Gastrocnemius medialis (tissue), 4 donors: ENCODE results near the gene ATG5. TPM values are rescaled to one million over a fixed set of nuclear protein-coding genes. Genes with fewer than 3 reads are reported as not detected.
"Not testable (repeated sequence)": the region's sequence is repeated elsewhere in the genome, so short reads cannot be mapped to it uniquely, and the experiment has no call there.

Experiments used
- ATAC-seq, 2 donors: fragments of 150-250 bp; one replicate each; pipeline ENCODE4 v1.9.1; 2016
- DNase-seq, 2 donors: peaks; one replicate each; pipeline ENCODE4 v3.0.0-alpha.2; 2019
- H3K27ac ChIP-seq, 4 donors: fragments of 200-600 bp; sonication (generic); 1 replicate in 1 of 4; 2 replicates in 3 of 4; pipeline ENCODE4 v1.5.1; 2016 to 2018; ENCODE audit warnings: mild to moderate bottlenecking in 2 of 4, moderate library complexity in 1 of 4
- H3K27me3 ChIP-seq, 3 donors: fragments of 200-600 bp; sonication (generic) in 2 of 3; 1 replicate in 1 of 3; 2 replicates in 2 of 3; pipeline versions ENCODE4 v1.5.1 to v1.6.0; 2016 to 2019; ENCODE audit warnings: mild to moderate bottlenecking in 1 of 3, moderate library complexity in 1 of 3
- H3K36me3 ChIP-seq, 2 donors: fragments of 200-600 bp; sonication (generic) in 1 of 2; one replicate each; pipeline ENCODE4 v1.5.1; 2017 to 2018
- H3K4me1 ChIP-seq, 2 donors: fragments of 200-600 bp; sonication (generic) in 1 of 2; one replicate each; pipeline ENCODE4 v1.5.1; 2016 to 2017; ENCODE audit warnings: mild to moderate bottlenecking in 2 of 2
- H3K4me3 ChIP-seq, 4 donors: fragments of 200-600 bp; sonication (generic) in 3 of 4; 1 replicate in 1 of 4; 2 replicates in 3 of 4; pipeline ENCODE4 v1.5.1; 2016 to 2019; ENCODE audit warnings: mild to moderate bottlenecking in 2 of 4
- H3K9me3 ChIP-seq, 3 donors: fragments of 200-600 bp; sonication (generic) in 2 of 3; 1 replicate in 1 of 3; 2 replicates in 2 of 3; pipeline ENCODE4 v1.5.1; 2016 to 2019
- POLR2A ChIP-seq, 2 donors: fragments of 450-650 bp; IDR thresholded peaks; one replicate each; pipeline ENCODE4 v1.6.1; 2017; ENCODE audit warnings: antibody characterized with exemption in 2 of 2, mild to moderate bottlenecking in 2 of 2, moderate library complexity in 2 of 2
- in situ Hi-C, 4 donors: fragments of 200-750 bp; cut with MboI; loops; one replicate each; pipeline versions ENCODE4 v1.15.0 to v1.8.0; 2017; ENCODE audit warnings: low sequenced_read_pairs in 4 of 4
- intact Hi-C: fragments of 100-400 bp; cut with DNase I; formaldehyde crosslinking; loops from one replicate; pipeline ENCODE4 v1.15.1; 2023; ENCODE audit warnings: low total_unique reads
- total RNA-seq, 4 donors: library from RNA; depleted of rRNA; stranded (reverse); fragments of >200 nt; gene quantifications; one replicate each; pipeline versions ENCODE4 v1.1.0 to v1.2.3, GENCODE V29; 2016
- TF ChIP-seq, protein P1 (sequence below), 5 experiments: fragments of 450-650 bp in 3 of 5; fragments of 200-600 bp in 2 of 5; sonication (generic) in 2 of 5; IDR thresholded peaks in 4 of 5; conservative IDR thresholded peaks in 1 of 5; 1 replicate in 4 of 5; 2 replicates in 1 of 5; pipeline ENCODE4 v1.5.1; 2016 to 2019; ENCODE audit warnings: antibody characterized with exemption in 5 of 5, mild to moderate bottlenecking in 3 of 5, moderate library complexity in 3 of 5

ATG5 gene
- total RNA-seq, 4 donors from 2014 or later: 18.9 to 22.3 (median 20.1) TPM

DNA sequence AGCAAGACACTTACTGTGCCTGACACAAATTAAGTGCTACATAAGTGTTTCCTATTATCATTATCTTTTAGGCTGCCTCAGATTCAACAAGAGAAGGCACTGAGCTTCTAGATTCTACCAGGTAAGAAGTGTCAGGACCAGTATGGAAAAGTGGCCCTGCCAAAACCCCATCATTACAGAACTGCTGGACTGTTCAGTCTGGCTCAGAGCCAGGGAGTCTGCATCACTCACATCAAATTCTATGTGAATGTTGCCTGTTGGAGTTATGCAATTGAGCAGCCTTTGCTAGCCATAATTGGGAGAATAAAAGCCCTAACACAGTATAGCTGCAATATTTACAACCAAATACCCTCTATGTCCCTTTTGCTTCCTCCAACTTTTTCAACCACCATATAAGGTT lies 70.9 kb downstream of the ATG5 start:
- Histone ChIP-seq H3K36me3 (no peaks in the 10 kb centered on the region), H3K9me3 (no peaks in the 10 kb centered on the region), H3K27me3 (no peaks in the 10 kb centered on the region), H3K4me3 (no peak overlapping the region), H3K4me1 (peaks cover 10 to 29% of the 10 kb centered on the region in 2 donors), H3K27ac (no peak overlapping the region)
- intact Hi-C loops (no loop called here), in situ Hi-C loops (no loop called here)
- ATAC-seq (no peak), DNase-seq (no peak)
- TF ChIP-seq, protein P1, sequence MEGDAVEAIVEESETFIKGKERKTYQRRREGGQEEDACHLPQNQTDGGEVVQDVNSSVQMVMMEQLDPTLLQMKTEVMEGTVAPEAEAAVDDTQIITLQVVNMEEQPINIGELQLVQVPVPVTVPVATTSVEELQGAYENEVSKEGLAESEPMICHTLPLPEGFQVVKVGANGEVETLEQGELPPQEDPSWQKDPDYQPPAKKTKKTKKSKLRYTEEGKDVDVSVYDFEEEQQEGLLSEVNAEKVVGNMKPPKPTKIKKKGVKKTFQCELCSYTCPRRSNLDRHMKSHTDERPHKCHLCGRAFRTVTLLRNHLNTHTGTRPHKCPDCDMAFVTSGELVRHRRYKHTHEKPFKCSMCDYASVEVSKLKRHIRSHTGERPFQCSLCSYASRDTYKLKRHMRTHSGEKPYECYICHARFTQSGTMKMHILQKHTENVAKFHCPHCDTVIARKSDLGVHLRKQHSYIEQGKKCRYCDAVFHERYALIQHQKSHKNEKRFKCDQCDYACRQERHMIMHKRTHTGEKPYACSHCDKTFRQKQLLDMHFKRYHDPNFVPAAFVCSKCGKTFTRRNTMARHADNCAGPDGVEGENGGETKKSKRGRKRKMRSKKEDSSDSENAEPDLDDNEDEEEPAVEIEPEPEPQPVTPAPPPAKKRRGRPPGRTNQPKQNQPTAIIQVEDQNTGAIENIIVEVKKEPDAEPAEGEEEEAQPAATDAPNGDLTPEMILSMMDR (IDR thresholded peaks at IDR 0.05 in 4 of 5, conservative IDR thresholded peaks at IDR 0.05 in 1 of 5): no peak
- no peak for TF ChIP-seq POLR2A (IDR thresholded peaks at IDR 0.05)

DNA sequence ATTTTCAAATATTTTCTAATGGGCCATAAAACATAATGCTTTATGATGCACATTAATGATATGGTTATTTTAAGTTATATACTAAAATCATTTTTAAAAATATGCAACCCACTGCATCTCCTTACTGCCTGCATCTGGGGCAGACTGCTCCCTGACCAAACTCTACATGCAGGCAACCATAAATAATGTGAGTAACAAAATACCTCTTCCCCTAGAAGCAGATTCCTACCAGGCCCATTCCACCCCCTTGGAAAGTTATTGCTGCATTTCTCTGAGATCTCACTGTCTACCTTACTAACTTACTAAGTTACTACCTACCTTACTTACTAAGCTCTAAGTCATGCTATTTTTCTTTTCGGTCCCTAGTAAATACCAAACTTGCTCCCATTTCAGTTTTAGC lies 71.8 kb downstream of the ATG5 start:
- TF ChIP-seq, protein P1 (IDR thresholded peaks at IDR 0.05 in 4 of 5, conservative IDR thresholded peaks at IDR 0.05 in 1 of 5): no peak
- TF ChIP-seq POLR2A (IDR thresholded peaks at IDR 0.05): no peak
- ATAC-seq: no peak
- DNase-seq: no peak
- in situ Hi-C loops (no loop called here), intact Hi-C loops (no loop called here)
- Histone ChIP-seq H3K27ac (no peak overlapping the region), H3K27me3 (no peaks in the 10 kb centered on the region), H3K4me3 (no peak overlapping the region), H3K36me3 (no peaks in the 10 kb centered on the region), H3K9me3 (no peaks in the 10 kb centered on the region), H3K4me1 (peaks cover 10 to 28% of the 10 kb centered on the region in 2 donors)

DNA sequence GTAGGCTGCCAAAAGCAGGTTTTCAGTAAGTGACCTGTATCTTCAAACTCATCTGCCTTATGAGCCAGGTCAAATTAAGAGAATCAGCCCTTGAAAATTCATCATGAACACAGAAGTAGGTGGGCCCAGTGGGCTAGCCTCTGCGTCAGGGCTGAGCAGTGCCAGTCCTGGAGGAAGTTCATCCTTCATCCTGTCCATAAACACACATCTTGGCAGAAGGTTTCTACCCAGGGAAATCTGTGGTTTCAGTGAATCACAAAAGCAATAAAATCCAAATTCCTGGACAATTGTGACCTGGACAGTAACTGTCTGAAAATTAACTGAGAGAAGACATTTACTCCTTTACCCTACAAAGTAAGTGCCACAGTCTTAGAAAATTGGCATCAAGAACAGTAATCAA lies 72.4 kb downstream of the ATG5 start:
- no peak for TF ChIP-seq POLR2A (IDR thresholded peaks at IDR 0.05)
- TF ChIP-seq, protein P1 (IDR thresholded peaks at IDR 0.05 in 4 of 5, conservative IDR thresholded peaks at IDR 0.05 in 1 of 5): no peak
- no peak overlapping the region for H3K27ac ChIP-seq
- H3K9me3 ChIP-seq: no peaks in the 10 kb centered on the region
- in situ Hi-C loops (no loop called here), intact Hi-C loops (no loop called here)
- no peaks in the 10 kb centered on the region for H3K27me3 ChIP-seq
- H3K36me3 ChIP-seq: no peaks in the 10 kb centered on the region
- ATAC-seq (no peak), DNase-seq (no peak)
- H3K4me3 ChIP-seq: no peak overlapping the region
- peaks cover 7 to 23% of the 10 kb centered on the region in 2 donors for H3K4me1 ChIP-seq

DNA sequence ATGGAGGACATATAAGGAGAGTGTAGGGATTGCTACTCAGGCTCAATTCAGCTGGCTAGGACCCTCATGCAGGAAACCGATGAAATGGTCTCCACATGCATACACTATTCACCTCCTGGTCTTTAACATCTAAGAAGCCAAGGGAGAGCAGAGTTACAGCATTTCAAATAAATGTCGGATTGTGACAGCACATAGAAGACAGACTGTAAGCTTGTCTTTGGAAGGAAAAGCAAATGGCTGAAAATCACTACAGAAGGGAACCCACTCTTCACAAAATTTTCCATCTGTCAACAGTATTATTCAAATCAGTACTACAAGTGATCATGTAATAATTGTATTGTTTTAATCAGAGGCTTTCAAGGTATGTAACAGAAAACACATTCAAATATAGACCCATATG lies 72.9 kb downstream of the ATG5 start:
- no peak for DNase-seq
- Histone ChIP-seq H3K27ac (no peak overlapping the region), H3K27me3 (no peaks in the 10 kb centered on the region), H3K9me3 (no peaks in the 10 kb centered on the region), H3K36me3 (peaks cover 0 to 2% of the 10 kb centered on the region in 2 donors), H3K4me3 (no peak overlapping the region), H3K4me1 (peaks cover 3 to 21% of the 10 kb centered on the region in 2 donors)
- ATAC-seq: no peak
- in situ Hi-C loops: no loop called here
- TF ChIP-seq, protein P1 (IDR thresholded peaks at IDR 0.05 in 4 of 5, conservative IDR thresholded peaks at IDR 0.05 in 1 of 5): no peak
- TF ChIP-seq POLR2A (IDR thresholded peaks at IDR 0.05): no peak
- intact Hi-C loops: no loop called here

DNA sequence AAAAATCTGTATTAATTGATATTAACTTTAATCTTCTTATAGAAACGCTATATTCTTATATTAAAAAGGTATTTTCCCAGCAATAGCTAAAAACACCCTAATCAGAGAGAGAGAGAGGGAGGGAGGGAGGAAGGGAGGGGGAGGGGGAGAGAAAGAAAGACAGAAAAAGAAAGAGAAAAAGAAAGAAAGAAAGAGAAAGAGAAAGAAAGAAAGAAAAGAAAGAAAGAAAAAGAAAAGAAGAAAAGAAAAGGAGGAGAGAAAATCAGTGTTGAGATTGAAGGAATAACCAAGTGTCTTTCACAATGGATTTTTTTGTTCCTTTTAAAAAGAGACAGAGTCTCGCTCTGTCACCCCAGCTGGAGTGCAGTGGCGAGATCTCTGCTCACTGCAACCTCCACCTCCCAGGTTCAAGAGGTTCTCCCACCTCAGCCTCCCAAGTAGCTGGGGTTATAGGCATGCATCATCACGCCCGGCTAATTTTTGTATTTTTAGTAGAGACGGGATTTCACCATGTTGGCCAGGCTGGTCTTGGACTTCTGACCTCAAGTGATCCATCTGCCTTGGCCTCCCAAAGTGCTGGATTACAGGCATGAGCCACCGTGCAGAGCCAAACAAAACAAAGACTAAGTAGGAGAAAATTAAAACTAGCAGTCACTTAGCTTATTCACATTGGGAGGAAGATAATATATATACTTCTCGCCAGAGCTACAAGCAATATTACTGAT lies 73.9 kb downstream of the ATG5 start:
- Histone ChIP-seq H3K36me3 (peaks cover 0 to 12% of the 10 kb centered on the region in 2 donors), H3K4me1 (peaks cover 3 to 15% of the 10 kb centered on the region in 2 donors)
- H3K27ac ChIP-seq, in situ Hi-C loops, H3K9me3 ChIP-seq, intact Hi-C loops, ATAC-seq, DNase-seq, H3K4me3 ChIP-seq, H3K27me3 ChIP-seq: not testable (repeated sequence)
